GM18505 (cell line): Measurements from ENCODE around the gene GINS3.
A peak's percentile ranks its signal among the peaks of the same experiment; 100 is the strongest.

Experiments used
- ATAC-seq: cut with Tn5 transposase; IDR thresholded peaks from one replicate; pipeline ENCODE4 v1.9.1; 2021; ENCODE audit not compliant: unreplicated experiment
- POLR2A ChIP-seq: IDR thresholded peaks from 4 replicates; pipeline ENCODE4 v1.6.1; 2011; ENCODE audit warnings: borderline replicate concordance; ENCODE audit not compliant: insufficient read depth, insufficient read length; ENCODE audit errors: extremely low read depth

Gene GINS3

GRCh38 chr16:58392215-58393137 lies at the start of gene GINS3:
TSS of gene GINS3 (plus strand) at chr16:58392471. CDS start at chr16:58392602, 131 bp downstream.
- TF ChIP-seq POLR2A, result peak; percentile 67
- peak; percentile 95 for ATAC-seq

GRCh38 chr16:58343562-58343961 lies 48.7 kb upstream of the GINS3 start:
- TF ChIP-seq POLR2A, result no peak
- no peak for ATAC-seq

- no peak for ATAC-seq
- TF ChIP-seq POLR2A, result no peak
Observed at GRCh38 chr16:58345574-58346354, 46.5 kb upstream of the GINS3 start.

- no peak for TF ChIP-seq POLR2A
- no peak for ATAC-seq
Observed at GRCh38 chr16:58346831-58347371, 45.4 kb upstream of the GINS3 start.

GRCh38 chr16:58348986-58349385 lies 43.3 kb upstream of the GINS3 start:
- ATAC-seq, result no peak
- TF ChIP-seq POLR2A, result no peak

- no peak for TF ChIP-seq POLR2A
- ATAC-seq, result no peak
Observed at GRCh38 chr16:58352690-58353089, 39.6 kb upstream of the GINS3 start.

GRCh38 chr16:58360041-58360634 lies 32.1 kb upstream of the GINS3 start:
- no peak for TF ChIP-seq POLR2A
- ATAC-seq, result no peak

GRCh38 chr16:58361726-58362125 lies 30.5 kb upstream of the GINS3 start:
- no peak for ATAC-seq
- no peak for TF ChIP-seq POLR2A

GRCh38 chr16:58363746-58364393 lies 28.4 kb upstream of the GINS3 start:
- ATAC-seq, result no peak
- TF ChIP-seq POLR2A, result no peak

GRCh38 chr16:58365623-58366022 lies 26.6 kb upstream of the GINS3 start:
- no peak for ATAC-seq
- TF ChIP-seq POLR2A, result no peak

GRCh38 chr16:58366247-58367031 lies 25.8 kb upstream of the GINS3 start:
- no peak for ATAC-seq
- no peak for TF ChIP-seq POLR2A

GRCh38 chr16:58367252-58367651 lies 25.0 kb upstream of the GINS3 start:
- ATAC-seq, result no peak
- no peak for TF ChIP-seq POLR2A

- TF ChIP-seq POLR2A, result no peak
Observed at GRCh38 chr16:58371841-58372240, 20.4 kb upstream of the GINS3 start.

GRCh38 chr16:58375386-58375785 lies 16.9 kb upstream of the GINS3 start:
- ATAC-seq, result no peak
- no peak for TF ChIP-seq POLR2A

More at GRCh38 chr16:58371841-58372240, 20.4 kb upstream of the GINS3 start:
- ATAC-seq, result no peak
